Measurements from ENCODE around the gene DUSP22. TPM values are rescaled to one million over a fixed set of nuclear protein-coding genes. Genes with fewer than 3 reads are reported as not detected.

DUSP22 gene
- total RNA-seq, 4 donors from 2014 or later: 35.4 to 213 (median 49.5) TPM

- H3K9me3 ChIP-seq: no peaks in the 10 kb centered on the region
- DNase-seq: no peak
- H3K4me1 ChIP-seq: no peaks in the 10 kb centered on the region
- H3K27me3 ChIP-seq: peaks cover 46% of the 10 kb centered on the region
- WGBS, 2 donors (ENCODE audit: low coverage in 1 of 2): 83% methylated on average over 3 of the region's 3 CpGs; no CpG with 5 or more reads in 1 of the 2 donors
- intact Hi-C loops (cut with DNase I; ENCODE audit: low total_unique reads) (no loop called here), in situ Hi-C loops (cut with MboI; ENCODE audit: low pct_ligation_motif_present in 1 of 4, low pct_unique_long_range_greater_than_20kb in 1 of 4, low sequenced_read_pairs in 3 of 4) (no loop called here)
- TF ChIP-seq POLR2A (IDR thresholded peaks at IDR 0.05) (no peak), POLR2AphosphoS5 (IDR thresholded peaks at IDR 0.05) (no peak), CTCF (IDR thresholded peaks at IDR 0.05) (no peak), EP300 (IDR thresholded peaks at IDR 0.05; ENCODE audit: low read depth) (no peak)
- no peaks in the 10 kb centered on the region for H3K36me3 ChIP-seq
- no peak overlapping the region for H3K4me3 ChIP-seq
- H3K27ac ChIP-seq: no peak overlapping the region
These were observed 91.6 kb downstream of the DUSP22 start for GRCh38 chr6:383856-384255.

GRCh38 chr6:384898-385297, 92.6 kb downstream of the DUSP22 start:
- WGBS, 2 donors (ENCODE audit: low coverage in 1 of 2): 99% methylated on average over 6 of the region's 6 CpGs; no CpG with 5 or more reads in 1 of the 2 donors
- H3K27me3 ChIP-seq: peaks cover 53% of the 10 kb centered on the region
- in situ Hi-C loops (cut with MboI; ENCODE audit: low pct_ligation_motif_present in 1 of 4, low pct_unique_long_range_greater_than_20kb in 1 of 4, low sequenced_read_pairs in 3 of 4): no loop called here

GRCh38 chr6:385614-386013, 93.3 kb downstream of the DUSP22 start:
- no peak for DNase-seq
- no peak overlapping the region for H3K27ac ChIP-seq
- H3K9me3 ChIP-seq: no peaks in the 10 kb centered on the region
- H3K27me3 ChIP-seq: peaks cover 53% of the 10 kb centered on the region
- intact Hi-C loops (cut with DNase I; ENCODE audit: low total_unique reads) (no loop called here), in situ Hi-C loops (cut with MboI; ENCODE audit: low pct_ligation_motif_present in 1 of 4, low pct_unique_long_range_greater_than_20kb in 1 of 4, low sequenced_read_pairs in 3 of 4) (no loop called here)
- H3K36me3 ChIP-seq: no peaks in the 10 kb centered on the region
- 85% methylated on average over 9 of the region's 10 CpGs; no CpG with 5 or more reads in 1 of the 2 donors for WGBS, 2 donors (ENCODE audit: low coverage in 1 of 2)
- no peaks in the 10 kb centered on the region for H3K4me1 ChIP-seq
- no peak for TF ChIP-seq POLR2AphosphoS5 (IDR thresholded peaks at IDR 0.05)
- no peak for TF ChIP-seq POLR2A (IDR thresholded peaks at IDR 0.05)
- TF ChIP-seq EP300 (IDR thresholded peaks at IDR 0.05; ENCODE audit: low read depth): no peak
- no peak for TF ChIP-seq CTCF (IDR thresholded peaks at IDR 0.05)
- H3K4me3 ChIP-seq: no peak overlapping the region

More at GRCh38 chr6:384898-385297, 92.6 kb downstream of the DUSP22 start:
- no peak overlapping the region for H3K4me3 ChIP-seq
- H3K36me3 ChIP-seq: no peaks in the 10 kb centered on the region
- TF ChIP-seq POLR2AphosphoS5 (IDR thresholded peaks at IDR 0.05): no peak
- no peak for TF ChIP-seq CTCF (IDR thresholded peaks at IDR 0.05)
- TF ChIP-seq POLR2A (IDR thresholded peaks at IDR 0.05): no peak
- no peak for TF ChIP-seq EP300 (IDR thresholded peaks at IDR 0.05; ENCODE audit: low read depth)
- no peak for DNase-seq
- no peaks in the 10 kb centered on the region for H3K9me3 ChIP-seq
- no peaks in the 10 kb centered on the region for H3K4me1 ChIP-seq
- no peak overlapping the region for H3K27ac ChIP-seq
- intact Hi-C loops (cut with DNase I; ENCODE audit: low total_unique reads): no loop called here

GRCh38 chr6:386688-387266, 94.5 kb downstream of the DUSP22 start:
- intact Hi-C loops (cut with DNase I; ENCODE audit: low total_unique reads): no loop called here
- peaks cover 57% of the 10 kb centered on the region for H3K27me3 ChIP-seq
- 85 to 88% methylated on average over 15 to 18 of the region's 18 CpGs for WGBS, 2 donors (ENCODE audit: low coverage in 1 of 2)
- H3K27ac ChIP-seq: no peak overlapping the region
- in situ Hi-C loops (cut with MboI; ENCODE audit: low pct_ligation_motif_present in 1 of 4, low pct_unique_long_range_greater_than_20kb in 1 of 4, low sequenced_read_pairs in 3 of 4): no loop called here
- H3K4me1 ChIP-seq: peaks cover 0 to 7% (median 2%) of the 10 kb centered on the region in 4 donors
- DNase-seq: peak; percentile 6
- no peaks in the 10 kb centered on the region for H3K36me3 ChIP-seq
- TF ChIP-seq EP300 (IDR thresholded peaks at IDR 0.05; ENCODE audit: low read depth) (no peak), POLR2A (IDR thresholded peaks at IDR 0.05) (no peak), CTCF (IDR thresholded peaks at IDR 0.05) (no peak), POLR2AphosphoS5 (IDR thresholded peaks at IDR 0.05) (no peak)
- H3K9me3 ChIP-seq: no peaks in the 10 kb centered on the region
- no peak overlapping the region for H3K4me3 ChIP-seq
